GM21515 (cell line): ENCODE data around the gene DOC2B.
"Not testable (repeated sequence)": the region's sequence is repeated elsewhere in the genome, so short reads cannot be mapped to it uniquely, and the experiment has no call there.

Source experiments
- ATAC-seq: cut with Tn5 transposase; IDR thresholded peaks from one replicate; pipeline ENCODE4 v1.9.1; 2021; ENCODE audit not compliant: unreplicated experiment

Gene DOC2B

GRCh38 chr17:193426-193810 lies 12.0 kb upstream of the DOC2B start:
- ATAC-seq: no peak

GRCh38 chr17:192666-193425 lies 11.4 kb upstream of the DOC2B start:
- no peak for ATAC-seq

GRCh38 chr17:189444-189843 lies 8.0 kb upstream of the DOC2B start:
- ATAC-seq: no peak

GRCh38 chr17:187130-187529 lies 5.7 kb upstream of the DOC2B start:
- ATAC-seq: no peak

- no peak for ATAC-seq
These were observed 4.1 kb upstream of the DOC2B start for GRCh38 chr17:185445-186138.

GRCh38 chr17:183021-183420 lies 1.6 kb upstream of the DOC2B start:
- no peak for ATAC-seq

GRCh38 chr17:182050-182751 lies 751 bp upstream of the DOC2B start:
- ATAC-seq: no peak

- no peak for ATAC-seq
These were observed 837 bp downstream of the DOC2B start for GRCh38 chr17:180381-181244.

- no peak for ATAC-seq
These were observed 1.6 kb downstream of the DOC2B start for GRCh38 chr17:179781-180380.

GRCh38 chr17:179066-179432 lies 2.4 kb downstream of the DOC2B start:
- ATAC-seq: no peak

GRCh38 chr17:178292-179065 lies 3.0 kb downstream of the DOC2B start:
- no peak for ATAC-seq

GRCh38 chr17:177762-178161 lies 3.7 kb downstream of the DOC2B start:
- no peak for ATAC-seq

- no peak for ATAC-seq
These were observed 4.3 kb downstream of the DOC2B start for GRCh38 chr17:177155-177554.

- ATAC-seq: no peak
These were observed 8.1 kb downstream of the DOC2B start for GRCh38 chr17:173166-173911.

- ATAC-seq: no peak
These were observed 9.0 kb downstream of the DOC2B start for GRCh38 chr17:172401-172800.

GRCh38 chr17:171871-172270 lies 9.6 kb downstream of the DOC2B start:
- ATAC-seq: no peak

GRCh38 chr17:170130-170670 lies 11.2 kb downstream of the DOC2B start:
- no peak for ATAC-seq

GRCh38 chr17:168614-169013 lies 12.8 kb downstream of the DOC2B start:
- not testable (repeated sequence) for ATAC-seq

- ATAC-seq: no peak
These were observed 15.5 kb downstream of the DOC2B start for GRCh38 chr17:165939-166338.
